HG03439 (cell line): ENCODE results near the gene SIRT2.

Source experiments
- ATAC-seq: cut with Tn5 transposase; IDR thresholded peaks from one replicate; pipeline ENCODE4 v1.9.1; 2021; ENCODE audit warnings: mild to moderate bottlenecking, moderate library complexity; ENCODE audit not compliant: unreplicated experiment

The SIRT2 gene

GRCh38 chr19:38848299-38849146 lies 50.9 kb downstream of the SIRT2 start:
- no peak for ATAC-seq

DNA sequence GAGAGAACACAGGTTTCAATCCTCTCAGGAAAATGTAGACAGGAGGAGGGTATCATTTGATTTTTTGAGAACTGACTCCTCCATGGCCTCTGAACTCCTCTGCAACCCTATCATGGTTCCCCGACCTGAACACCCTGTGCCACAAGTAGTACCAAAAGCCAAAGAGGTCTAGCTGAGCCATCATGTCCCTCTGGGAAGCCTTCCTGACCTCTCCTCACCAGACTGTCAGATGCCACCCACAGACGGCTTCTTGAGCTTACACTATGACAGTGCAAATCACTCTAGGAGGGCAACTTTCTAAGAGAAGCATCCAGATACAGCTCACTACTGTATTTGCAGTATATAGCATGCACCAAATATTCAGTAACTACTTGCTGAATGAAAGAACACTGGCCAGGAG lies 53.3 kb downstream of the SIRT2 start:
- ATAC-seq = no peak

DNA sequence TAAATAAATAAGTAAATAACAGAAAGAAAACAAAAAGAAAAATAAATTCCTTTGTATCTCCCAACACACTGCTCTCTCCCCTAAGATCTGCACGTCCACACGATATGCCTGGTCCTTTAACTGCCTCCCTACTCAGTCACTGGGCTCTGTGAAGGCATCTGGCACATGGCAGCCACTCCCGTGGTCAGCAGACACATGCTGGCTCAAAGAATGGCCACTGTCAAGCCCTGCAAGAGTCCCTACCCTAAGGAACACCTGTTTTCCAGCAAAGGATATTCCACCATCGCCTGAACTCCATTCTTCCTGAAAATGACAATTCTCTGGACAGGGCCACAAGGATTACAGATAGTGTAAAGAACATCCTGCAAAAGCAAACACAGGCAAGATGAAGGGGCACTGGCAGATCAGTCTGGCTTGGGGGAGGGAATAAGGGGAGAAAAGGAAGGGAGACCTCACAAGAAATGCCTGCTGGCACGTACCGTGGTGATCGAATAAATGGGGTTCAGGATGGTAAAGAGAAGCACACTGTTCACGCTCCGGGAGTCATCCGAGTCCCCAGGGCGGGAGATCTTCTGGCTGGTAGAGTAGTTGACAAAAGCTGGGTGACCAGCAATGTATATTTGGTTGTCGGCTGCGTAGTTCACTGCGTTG lies 53.9 kb downstream of the SIRT2 start:
- no peak for ATAC-seq

GRCh38 chr19:38844093-38844686 lies 55.2 kb downstream of the SIRT2 start:
- no peak for ATAC-seq

DNA sequence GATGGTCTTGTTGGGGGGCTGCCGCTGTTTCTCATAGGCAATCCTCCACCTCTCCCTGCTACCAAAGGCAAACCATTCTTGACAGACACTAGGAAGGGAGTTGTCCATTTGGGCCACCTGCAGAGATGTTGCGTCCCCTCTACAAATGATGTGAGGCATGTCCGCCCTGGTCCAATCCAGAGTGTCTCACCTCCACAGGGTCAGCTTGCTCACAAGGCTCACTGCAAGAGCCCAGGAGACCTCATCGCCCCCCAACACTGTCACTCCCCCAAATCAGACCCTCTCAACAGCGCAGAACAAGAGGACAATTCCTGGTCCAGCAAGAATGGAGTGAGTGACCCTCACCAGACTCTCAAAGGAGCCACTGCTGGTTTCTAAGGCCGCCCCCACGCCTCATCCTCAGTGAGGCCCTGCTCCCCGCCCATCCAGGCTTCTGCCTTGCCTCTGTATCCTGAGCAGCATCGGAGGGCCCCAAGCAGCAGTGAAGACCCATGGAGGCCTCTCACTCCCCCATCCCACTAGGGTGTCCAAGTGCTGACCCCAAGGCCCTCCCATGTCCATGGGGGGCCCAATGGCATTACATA lies 56.2 kb downstream of the SIRT2 start:
- no peak for ATAC-seq

DNA sequence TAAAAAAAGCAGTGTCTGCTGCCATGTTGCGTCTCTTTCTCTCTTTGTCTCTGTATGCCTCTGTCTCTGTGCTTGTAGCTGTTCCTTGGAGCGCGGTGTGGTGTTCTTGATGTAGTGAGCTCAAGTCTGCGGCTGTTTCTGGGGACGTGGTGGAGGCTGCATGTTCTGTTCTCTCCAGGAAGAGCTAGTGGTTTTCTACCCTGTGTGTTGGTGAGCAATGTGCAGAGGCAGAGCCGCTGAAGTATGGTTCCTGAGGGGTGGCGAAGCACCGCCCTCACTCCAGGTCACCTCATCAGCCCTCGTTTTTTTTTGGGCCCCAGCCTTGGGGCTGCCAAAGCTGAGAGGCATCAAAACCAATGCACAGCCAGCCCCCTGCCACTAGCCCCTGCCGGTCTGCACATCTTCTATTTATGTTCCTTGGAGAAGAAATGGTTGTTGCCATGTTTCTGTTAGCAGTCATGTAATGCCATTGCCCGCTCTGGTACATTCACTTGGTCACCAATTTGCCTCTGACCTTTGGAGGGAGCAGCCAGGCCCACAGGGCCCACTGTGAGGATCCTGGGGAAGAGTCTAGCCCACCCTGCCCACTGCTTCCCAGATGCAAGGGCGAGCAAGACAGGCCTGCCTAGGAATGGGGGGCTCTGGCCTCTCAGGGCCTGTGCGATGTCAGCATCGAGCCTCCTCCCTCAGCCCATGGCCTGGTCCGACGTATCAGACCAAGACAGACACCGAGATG lies 56.8 kb downstream of the SIRT2 start:
- ATAC-seq = no peak

GRCh38 chr19:38841787-38842438 lies 57.5 kb downstream of the SIRT2 start:
- no peak for ATAC-seq

GRCh38 chr19:38841180-38841766 lies 58.1 kb downstream of the SIRT2 start:
- ATAC-seq = no peak

DNA sequence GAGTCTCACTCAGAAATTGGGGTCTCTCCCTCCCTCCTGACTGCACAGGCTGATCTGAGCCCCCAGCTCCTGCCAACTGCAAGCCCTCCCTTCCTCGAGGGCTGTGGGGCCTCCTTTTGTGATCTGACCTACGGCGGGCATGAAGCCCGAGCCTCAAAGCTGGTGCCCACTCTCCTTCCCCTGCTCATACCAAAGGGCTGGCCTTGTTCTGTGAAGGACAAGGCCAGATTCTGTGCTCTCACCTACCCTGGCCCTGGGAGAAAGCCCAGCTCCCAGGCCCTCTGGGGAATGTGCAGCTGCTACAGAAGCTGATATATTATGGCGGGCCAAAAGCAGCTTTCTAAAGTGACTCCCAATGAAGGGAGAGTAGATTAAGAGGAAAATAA lies 58.8 kb downstream of the SIRT2 start:
- no peak for ATAC-seq

DNA sequence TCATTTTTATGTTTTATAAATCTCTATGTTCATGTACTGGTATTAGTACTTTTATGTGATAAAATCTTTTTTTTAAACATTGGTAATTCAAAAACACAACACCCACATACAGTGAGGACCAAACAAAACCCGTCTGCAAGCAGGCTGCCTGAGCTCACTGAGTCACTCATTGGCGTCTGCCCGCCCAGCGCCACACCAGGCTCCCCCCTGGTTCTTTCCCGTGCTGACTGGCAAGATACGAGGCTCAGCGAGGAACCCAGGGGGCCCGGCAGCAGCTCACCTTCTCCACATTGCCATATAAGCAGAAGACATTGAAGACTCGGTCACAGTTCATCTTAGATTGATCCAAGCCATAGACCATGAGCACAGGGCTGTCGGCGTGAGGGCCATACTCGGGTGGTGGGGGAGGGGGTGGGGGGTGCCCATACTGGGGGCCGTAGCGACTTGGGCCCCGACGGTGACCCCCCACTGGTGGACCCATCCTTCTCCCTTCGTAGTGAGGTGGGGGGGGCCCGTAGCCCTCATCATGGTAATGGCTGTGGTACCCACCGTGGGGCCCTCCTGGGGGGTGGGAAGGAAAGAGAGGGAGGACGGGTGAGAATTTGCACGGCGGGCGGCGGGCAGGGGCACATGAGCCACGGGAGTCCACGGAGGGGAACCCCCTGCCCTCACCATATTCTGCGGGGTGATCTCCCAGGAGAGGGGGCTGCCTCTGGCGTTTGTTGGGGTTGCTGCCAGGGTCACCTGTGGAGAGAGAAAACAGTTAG lies 59.4 kb downstream of the SIRT2 start:
- ATAC-seq = no peak

DNA sequence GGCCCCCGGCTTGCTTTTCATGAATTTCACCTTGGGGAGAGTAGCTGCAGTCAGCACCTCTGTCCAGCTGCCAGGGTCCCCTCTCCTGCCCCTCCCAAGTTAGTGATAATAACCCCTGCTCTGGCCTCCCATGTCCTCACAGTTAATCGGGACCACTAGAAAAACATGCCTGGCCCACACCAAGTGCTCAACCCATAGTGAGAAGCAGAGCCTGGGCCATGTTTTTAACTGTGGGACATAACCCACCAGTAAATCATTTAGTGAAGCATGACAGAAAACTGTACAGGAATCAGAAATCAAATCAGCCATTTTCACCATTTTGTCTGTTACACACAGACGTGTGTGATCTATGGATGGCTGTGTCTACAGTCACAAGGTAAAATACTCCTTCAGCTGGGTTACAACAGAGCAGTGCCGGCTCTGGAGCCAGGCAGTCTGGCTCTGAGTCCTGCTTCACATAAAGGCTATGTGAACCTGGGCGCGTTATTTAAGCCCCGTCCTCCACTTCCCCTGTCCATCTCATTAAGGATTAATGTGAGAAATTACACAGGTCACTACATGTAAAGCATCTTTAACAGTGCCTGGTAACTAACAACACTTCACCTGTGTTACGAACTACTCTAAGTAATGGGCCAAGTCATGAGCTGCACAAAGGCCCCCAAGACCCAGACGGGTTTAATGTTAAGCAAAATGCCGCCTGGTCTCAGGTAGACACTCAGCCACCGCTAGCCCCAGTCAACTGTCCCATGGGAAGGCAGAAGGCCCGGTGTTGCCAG lies 60.2 kb downstream of the SIRT2 start:
- ATAC-seq = no peak

DNA sequence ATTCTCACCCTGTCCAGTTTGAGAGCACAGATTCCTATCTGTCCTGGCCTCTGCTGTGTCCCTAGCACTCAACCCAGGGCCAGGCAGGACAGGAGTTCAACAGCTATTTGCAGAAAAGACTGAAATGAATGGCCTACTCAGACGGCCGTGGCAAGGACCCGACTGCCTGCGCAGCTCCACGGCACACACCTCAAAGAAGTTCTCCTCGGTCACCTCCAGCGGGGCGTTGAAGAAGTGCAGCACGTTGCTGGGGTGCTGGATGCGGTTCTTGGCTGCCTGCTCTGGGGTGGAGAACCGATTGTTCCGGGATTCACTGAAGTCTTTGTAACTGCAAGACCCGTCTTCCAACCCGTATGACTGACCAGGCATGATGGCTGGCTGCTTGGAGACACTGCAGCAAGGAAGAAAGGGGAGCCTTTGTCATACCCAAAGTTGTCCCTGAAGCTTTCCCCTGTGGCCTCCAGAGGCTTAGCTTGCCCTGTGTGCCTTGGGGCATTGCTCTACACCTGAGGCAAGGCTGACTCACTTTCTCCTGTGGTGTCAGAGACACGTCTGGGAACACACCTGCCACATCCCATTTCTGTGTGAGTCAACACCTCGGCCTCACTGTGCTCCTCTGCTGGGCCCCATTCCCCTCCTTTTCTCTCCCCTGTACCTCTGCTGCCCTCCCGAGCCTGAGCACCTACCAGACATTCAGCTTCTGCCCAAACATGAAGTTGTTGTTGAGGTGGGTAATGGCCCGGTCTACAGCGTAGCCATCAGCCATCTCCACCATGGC lies 61.0 kb downstream of the SIRT2 start:
- ATAC-seq = no peak

DNA sequence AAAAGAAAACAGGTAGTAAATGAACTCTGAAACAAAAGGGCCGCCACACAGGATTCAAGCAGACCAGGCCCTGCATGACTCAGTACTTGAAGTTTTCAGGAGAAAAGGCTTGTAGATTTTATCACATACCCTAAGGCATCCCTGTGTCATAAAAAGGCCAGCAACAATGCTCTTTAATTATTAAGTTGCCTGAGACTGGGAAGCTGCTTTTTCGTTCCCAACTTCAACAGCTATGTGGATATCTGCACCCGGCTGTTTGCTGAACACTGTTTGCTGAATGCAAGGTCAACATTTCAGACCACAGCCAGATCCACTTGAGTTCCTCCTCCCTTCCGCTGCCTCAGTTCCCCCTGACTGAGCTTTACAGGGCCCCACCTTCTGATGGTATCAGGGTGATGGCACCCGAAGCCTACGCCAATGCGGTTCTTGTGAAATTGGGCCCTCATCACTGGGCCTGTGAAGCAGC lies 61.7 kb downstream of the SIRT2 start:
- no peak for ATAC-seq

GRCh38 chr19:38836983-38837626 lies 62.3 kb downstream of the SIRT2 start:
- no peak for ATAC-seq

DNA sequence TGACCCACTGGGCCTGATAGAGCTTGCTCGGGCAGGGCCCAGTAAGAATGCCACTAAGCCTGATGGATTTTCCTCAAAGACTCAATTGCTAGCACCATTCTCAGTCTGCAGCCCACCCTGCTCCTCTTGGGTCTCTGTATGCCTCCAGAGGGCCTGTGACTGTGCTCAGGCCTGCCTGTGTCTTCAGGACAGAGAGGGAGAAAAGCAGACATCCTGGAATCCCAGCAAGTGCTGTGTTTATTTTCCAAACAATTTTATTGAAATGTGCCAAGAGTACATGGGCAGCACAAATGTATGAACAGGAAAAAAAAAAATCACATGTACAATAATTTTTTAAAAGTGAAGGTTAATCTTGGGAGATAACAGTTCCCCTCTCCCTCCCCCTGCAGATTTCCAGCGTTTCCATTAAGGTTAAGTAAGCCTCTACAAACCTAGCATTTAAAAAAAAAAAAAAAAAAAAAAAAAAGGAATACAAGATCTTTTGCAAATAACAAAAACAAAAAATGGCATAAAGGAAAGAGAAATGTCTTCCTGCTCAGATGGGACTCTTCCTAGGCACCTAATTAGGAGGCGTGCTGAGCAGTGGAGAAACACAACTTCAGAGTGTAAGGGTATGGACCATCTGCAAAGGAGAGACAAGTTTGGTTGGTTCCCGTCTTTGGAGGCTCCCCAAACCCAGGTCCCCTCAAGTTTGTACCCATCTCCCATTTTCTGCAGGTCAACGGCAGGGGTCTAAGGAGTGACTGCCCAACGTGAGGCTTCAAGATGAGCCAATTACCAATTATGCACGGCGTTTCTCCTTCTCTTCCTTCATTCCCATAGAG lies 63.0 kb downstream of the SIRT2 start:
- ATAC-seq = no peak

- no peak for ATAC-seq
Observed at GRCh38 chr19:38834590-38834989, 64.8 kb downstream of the SIRT2 start.
